GM19395 (cell line): ENCODE data around the gene NMRK1.

Experiments used
- ATAC-seq: cut with Tn5 transposase; IDR thresholded peaks from one replicate; pipeline ENCODE4 v1.9.1; 2021; ENCODE audit warnings: mild to moderate bottlenecking, moderate library complexity; ENCODE audit not compliant: unreplicated experiment

The NMRK1 gene

GRCh38 chr9:75102177-75102790, 14.3 kb upstream of the NMRK1 start:
- no peak for ATAC-seq

GRCh38 chr9:75101004-75101588, 13.1 kb upstream of the NMRK1 start:
- ATAC-seq = no peak

- no peak for ATAC-seq
Measured at GRCh38 chr9:75096796-75097195, 8.8 kb upstream of the NMRK1 start.

- no peak for ATAC-seq
Measured at GRCh38 chr9:75092766-75093165, 4.8 kb upstream of the NMRK1 start.

GRCh38 chr9:75090579-75090978, 2.6 kb upstream of the NMRK1 start:
- no peak for ATAC-seq

GRCh38 chr9:75089373-75089766, 1.4 kb upstream of the NMRK1 start:
- ATAC-seq = no peak

- peak; percentile 45 for ATAC-seq
Measured at GRCh38 chr9:75088646-75089372, 854 bp upstream of the NMRK1 start.

GRCh38 chr9:75087289-75087823, 599 bp downstream of the NMRK1 start:
- ATAC-seq = peak; percentile 41

- no peak for ATAC-seq
Measured at GRCh38 chr9:75086541-75087288, 1.2 kb downstream of the NMRK1 start.

GRCh38 chr9:75085640-75086039, 2.3 kb downstream of the NMRK1 start:
- ATAC-seq = no peak

- no peak for ATAC-seq
Measured at GRCh38 chr9:75084081-75084672, 3.8 kb downstream of the NMRK1 start.

- no peak for ATAC-seq
Measured at GRCh38 chr9:75083188-75083970, 4.6 kb downstream of the NMRK1 start.

- no peak for ATAC-seq
Measured at GRCh38 chr9:75081632-75082031, 6.3 kb downstream of the NMRK1 start.

GRCh38 chr9:75072895-75073294, 15.1 kb downstream of the NMRK1 start:
- no peak for ATAC-seq

GRCh38 chr9:75071530-75072122, 16.3 kb downstream of the NMRK1 start:
- peak; percentile 92 for ATAC-seq

GRCh38 chr9:75069171-75069570, 18.8 kb downstream of the NMRK1 start:
- no peak for ATAC-seq

GRCh38 chr9:75067894-75068293, 20.1 kb downstream of the NMRK1 start:
- no peak for ATAC-seq

GRCh38 chr9:75065510-75065909, 22.4 kb downstream of the NMRK1 start:
- ATAC-seq = no peak

- no peak for ATAC-seq
Measured at GRCh38 chr9:75064307-75065025, 23.5 kb downstream of the NMRK1 start.
